Testis (tissue), 2 donors: Measurements from ENCODE around the gene DPPA2.

ENCODE experiments used
- CTCF ChIP-seq, 3 experiments: fragments of 450-650 bp in 2 of 3; fragments of 200-600 bp in 1 of 3; sonication (generic) in 1 of 3; IDR thresholded peaks; one replicate each; pipeline ENCODE4 v1.5.1; 2016 to 2019; ENCODE audit warnings: antibody characterized with exemption in 3 of 3, mild to moderate bottlenecking in 2 of 3, moderate library complexity in 1 of 3
- POLR2A ChIP-seq: fragments of 450-650 bp; IDR thresholded peaks from one replicate; pipeline ENCODE4 v1.6.1; 2017; ENCODE audit warnings: antibody characterized with exemption, mild to moderate bottlenecking, moderate library complexity

- TF ChIP-seq CTCF (IDR thresholded peaks at IDR 0.05) (no peak), POLR2A (no peak)
Observed at GRCh38 chr3:109362823-109363222, 46.5 kb upstream of the DPPA2 start.
